CD4-positive, alpha-beta T cell treated with Interleukin-17A for 1 hour (primary cell): ENCODE results near the gene MDK.
A peak's percentile ranks its signal among the peaks of the same experiment; 100 is the strongest.
"Not testable (repeated sequence)": the region's sequence is repeated elsewhere in the genome, so short reads cannot be mapped to it uniquely, and the experiment has no call there.

Source experiments
- DNase-seq: peaks from one replicate; pipeline ENCODE4 v3.0.0-alpha.2; 2020

MDK gene

DNA sequence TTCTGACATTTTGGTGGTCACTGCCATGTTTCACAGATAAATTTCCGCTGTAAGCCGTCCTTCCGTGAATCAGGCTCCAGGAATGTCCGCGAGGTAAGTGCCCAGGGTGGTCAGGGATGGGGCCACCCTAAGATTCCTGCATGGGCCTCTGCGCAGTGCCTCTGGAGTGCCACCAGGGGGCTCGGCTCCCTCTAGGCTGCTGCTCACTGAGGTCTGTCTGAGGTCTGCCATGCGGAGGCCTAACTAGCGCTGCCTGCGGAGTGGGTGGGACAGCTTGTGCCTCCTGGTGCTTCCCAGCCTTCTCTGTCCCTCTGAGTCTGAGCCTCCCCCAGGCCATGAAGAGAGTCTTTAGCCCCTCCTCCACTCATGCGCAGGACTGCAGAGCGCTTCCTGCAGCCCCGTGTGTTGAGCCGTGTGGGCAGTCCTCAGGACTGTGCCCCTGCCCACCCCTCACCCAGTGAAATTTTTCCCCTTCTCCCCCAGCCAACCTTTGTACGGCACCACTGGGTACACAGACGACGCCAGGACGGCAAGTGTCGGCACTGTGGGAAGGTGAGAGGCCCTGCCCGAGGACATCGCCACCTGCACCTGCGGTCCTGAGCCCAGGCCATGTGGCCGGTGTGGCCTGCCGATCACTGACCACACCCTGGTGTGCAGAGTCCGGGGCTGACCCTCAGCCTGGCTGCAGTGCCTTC, 11.9 kb upstream of the MDK start:
- peak; percentile 58 for DNase-seq

DNA sequence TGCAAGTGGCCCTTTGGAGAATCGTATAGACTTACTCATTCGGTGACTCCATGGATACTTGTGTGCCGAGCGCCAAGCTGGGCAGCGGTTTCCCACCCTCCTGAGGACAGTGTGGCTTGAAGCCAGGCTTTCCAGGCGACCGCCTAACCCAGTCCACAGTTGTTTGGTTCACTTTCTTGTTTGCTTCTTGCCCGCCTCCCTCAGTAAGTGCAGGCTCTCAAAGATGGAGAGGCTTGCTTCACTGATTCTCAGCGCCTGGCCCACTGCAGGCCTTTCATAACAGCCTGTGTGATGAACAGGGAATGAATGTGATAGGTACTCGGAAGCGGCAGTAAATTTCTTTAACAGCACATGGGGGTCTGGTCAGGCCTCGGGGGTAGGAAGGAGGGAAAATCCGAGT, 11.2 kb upstream of the MDK start:
- DNase-seq, result no peak

- not testable (repeated sequence) for DNase-seq
Measured at GRCh38 chr11:46371262-46371661, 10.2 kb upstream of the MDK start.

DNA sequence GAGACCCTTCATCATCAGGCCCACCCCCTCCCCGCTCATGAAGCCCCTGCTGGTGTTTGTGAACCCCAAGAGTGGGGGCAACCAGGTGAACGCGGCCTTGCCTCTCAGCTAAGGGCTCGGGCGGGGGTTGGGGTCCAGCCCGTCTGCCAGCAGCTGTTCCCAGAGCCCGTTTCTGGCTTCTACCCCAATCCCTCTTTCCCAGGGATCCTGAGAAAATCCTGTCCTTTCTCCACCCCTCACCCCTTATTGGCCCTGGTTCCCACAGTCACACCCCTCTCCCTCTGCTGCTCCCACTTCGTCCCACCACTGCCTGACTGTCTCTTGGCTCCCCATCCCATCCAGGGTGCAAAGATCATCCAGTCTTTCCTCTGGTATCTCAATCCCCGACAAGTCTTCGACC, 9.4 kb upstream of the MDK start:
- no peak for DNase-seq

DNA sequence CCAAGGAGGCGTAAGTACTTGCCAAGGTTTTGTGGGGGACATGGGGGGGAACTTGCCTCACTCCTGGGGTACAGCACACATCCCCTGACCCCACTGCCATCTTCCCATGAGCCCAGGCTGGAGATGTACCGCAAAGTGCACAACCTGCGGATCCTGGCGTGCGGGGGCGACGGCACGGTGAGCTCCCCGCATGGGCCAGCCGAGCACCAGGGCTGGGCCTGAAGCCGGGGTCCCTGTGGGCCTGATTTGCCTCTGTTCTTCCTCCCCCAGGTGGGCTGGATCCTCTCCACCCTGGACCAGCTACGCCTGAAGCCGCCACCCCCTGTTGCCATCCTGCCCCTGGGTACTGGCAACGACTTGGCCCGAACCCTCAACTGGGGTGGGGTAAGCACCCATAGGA, 9.0 kb upstream of the MDK start:
- DNase-seq, result not testable (repeated sequence)

DNA sequence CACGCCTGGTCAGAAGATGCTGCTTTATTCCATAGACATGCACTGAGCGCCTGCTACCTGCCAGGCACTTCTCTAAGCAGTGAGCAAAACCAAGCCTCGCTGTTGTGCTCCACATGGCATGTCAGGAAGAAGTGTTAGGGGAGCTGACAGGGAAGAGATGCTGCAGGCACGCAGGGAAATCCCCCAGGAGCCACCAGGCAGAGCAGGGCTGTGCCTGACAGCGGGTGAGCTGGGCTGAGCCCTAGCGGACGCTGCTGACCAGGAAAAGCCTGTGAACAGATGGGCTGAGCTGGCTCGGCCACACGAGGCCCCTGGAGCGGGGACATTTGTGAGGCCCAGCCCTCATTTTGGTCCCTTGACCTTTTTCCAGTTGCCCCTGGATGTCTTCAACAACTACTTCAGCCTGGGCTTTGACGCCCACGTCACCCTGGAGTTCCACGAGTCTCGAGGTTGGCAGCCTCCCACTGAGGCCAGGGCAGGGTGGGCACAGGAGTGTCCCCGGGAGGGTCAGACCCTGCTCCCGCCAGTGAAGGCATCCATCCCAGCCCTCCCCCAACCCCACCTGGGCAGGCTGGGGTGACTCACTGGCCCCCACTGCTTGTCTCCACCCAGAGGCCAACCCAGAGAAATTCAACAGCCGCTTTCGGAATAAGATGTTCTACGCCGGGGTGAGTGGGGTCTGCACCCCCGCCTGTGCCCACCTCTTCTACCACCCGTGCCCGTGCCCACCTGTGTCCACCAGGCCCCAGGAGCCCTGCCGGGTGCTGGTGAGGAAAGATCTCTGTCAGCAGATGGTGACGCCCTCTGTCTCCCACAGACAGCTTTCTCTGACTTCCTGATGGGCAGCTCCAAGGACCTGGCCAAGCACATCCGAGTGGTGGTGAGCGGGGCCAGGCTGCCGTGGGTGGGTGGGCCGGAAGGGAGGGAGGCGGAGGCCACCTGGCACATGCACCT, 7.4 kb upstream of the MDK start:
- no peak for DNase-seq

DNA sequence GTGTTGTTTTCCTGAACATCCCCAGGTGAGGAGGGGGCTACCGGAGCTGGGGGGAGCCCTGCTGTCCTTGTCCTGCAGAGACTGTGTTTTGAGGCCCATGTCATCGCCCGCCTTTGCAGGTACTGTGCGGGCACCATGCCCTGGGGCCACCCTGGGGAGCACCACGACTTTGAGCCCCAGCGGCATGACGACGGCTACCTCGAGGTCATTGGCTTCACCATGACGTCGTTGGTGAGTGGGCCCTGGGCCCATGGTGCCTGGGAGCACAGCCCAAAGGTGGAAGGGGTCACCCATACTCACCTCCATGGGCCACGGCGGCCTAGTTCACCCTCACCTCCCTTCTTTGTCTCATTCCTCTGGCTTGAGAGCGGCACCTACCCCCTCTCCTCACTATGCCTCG, 6.7 kb upstream of the MDK start:
- DNase-seq, result no peak

GRCh38 chr11:46375392-46376101, 5.9 kb upstream of the MDK start:
- DNase-seq, result no peak

DNA sequence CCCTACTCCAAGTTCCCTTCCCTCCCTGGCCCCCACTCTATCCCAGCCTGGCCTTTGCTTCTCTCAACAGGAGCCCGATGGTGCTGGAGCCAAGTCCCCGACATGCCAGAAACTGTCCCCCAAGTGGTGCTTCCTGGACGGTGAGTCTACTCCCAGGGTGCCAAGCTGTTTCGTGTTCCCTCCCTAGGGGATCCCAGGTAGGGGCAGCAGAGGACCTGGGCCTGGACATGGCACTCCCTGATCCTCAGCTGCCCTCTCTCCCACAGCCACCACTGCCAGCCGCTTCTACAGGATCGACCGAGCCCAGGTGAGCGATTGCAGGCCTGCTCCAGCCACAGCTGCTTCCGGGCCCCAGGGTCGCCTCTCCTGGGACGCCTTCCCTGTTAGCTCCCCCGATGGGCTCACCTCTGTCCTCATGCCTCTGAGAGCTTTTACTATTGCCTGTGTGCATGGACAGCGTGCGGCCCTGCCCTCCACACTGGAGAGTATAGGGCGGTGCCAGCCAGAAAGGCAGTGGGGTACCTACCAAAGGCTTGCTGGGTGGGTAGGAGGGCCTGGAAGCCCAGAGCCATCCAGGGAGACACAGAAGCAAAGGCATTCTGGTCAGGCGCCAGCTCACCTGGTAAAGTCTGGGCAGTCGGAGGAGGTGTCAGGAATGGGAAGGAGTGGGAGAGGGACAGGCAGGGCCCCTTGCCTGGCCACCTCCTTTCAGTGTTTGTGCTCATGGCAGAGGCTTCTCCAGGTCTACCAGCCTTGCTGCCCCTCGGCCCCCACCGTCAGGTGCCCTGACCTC, 5.0 kb upstream of the MDK start:
- DNase-seq, result no peak

DNA sequence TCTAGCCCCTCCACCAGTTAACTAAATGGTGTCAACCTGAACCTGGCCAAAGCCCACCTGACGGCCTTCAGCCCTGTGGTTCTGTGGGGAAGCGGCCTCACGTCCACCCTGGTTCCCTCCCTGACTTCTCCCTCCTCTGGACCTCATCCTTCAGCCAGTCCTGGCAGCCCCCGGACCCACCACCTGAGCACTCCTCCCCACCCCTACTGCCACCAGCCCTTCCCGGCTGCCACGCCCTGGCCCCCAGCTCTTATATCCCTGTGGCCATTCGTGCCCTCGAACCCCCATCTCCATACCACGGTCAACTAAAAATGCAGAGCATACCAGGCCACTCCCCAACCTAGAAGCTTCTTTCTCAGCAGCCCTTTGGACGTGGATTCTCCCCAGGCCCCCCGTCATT, 4.2 kb upstream of the MDK start:
- no peak for DNase-seq

DNA sequence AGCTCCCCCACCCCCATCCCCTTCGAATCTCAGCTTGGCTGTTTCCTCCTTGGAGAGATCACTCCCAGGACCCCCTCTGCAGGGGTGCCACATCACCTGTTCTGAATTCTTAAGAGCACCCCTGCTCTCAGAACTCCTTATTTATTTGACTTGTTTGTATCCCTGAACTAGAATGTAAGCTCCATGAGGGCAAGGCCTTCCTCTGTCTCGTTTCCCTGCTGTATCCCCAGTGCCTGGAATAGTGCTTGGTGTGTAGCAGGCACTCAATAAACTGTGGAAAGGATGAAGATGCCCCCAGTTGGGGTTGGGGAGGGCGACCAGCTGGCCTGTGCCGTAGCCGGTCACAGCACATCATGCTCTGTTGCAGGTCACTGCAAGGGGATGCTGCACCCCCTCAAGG, 3.6 kb upstream of the MDK start:
- DNase-seq, result no peak

DNA sequence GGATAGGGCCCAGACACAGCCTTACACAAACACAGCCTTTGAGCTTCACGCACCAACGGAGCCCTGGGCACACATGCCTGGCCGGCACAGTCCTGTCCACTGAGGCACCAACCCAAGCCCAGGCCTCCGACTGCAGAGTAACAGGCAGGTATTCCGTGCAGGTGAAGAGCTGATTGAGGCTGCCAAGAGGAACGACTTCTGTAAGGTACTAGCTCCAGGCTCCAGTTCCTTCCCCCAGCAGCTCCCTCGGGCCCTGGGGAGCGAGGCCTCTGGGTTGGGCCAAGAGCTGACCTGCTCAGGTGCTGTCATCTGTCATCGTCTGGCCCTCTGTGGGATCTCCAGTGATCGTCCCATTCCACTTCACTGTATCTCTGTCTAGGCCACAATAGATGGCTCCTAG, 3.2 kb upstream of the MDK start:
- no peak for DNase-seq

- DNase-seq, result no peak
Measured at GRCh38 chr11:46378811-46379481, 2.5 kb upstream of the MDK start.

DNA sequence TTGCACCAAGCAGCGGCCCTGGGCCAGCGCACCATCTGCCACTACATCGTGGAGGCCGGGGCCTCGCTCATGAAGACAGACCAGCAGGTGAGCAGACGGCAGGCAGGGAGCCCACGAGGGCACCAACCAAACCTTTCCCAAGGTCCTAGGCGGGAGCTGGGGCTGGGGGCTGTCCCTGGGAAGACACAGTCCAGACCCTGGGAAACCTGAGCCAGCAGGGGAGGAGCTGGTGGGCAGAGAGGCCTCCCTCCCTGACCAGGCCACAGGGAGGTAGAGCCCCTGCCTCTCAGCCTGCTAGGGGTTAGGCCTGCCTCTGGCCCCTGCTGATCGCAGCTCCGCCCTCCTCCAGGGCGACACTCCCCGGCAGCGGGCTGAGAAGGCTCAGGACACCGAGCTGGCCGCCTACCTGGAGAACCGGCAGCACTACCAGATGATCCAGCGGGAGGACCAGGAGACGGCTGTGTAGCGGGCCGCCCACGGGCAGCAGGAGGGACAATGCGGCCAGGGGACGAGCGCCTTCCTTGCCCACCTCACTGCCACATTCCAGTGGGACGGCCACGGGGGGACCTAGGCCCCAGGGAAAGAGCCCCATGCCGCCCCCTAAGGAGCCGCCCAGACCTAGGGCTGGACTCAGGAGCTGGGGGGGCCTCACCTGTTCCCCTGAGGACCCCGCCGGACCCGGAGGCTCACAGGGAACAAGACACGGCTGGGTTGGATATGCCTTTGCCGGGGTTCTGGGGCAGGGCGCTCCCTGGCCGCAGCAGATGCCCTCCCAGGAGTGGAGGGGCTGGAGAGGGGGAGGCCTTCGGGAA, 1.8 kb upstream of the MDK start:
- DNase-seq, result not testable (repeated sequence)

GRCh38 chr11:46380340-46381047, 975 bp upstream of the MDK start:
- peak; percentile 59 for DNase-seq

DNA sequence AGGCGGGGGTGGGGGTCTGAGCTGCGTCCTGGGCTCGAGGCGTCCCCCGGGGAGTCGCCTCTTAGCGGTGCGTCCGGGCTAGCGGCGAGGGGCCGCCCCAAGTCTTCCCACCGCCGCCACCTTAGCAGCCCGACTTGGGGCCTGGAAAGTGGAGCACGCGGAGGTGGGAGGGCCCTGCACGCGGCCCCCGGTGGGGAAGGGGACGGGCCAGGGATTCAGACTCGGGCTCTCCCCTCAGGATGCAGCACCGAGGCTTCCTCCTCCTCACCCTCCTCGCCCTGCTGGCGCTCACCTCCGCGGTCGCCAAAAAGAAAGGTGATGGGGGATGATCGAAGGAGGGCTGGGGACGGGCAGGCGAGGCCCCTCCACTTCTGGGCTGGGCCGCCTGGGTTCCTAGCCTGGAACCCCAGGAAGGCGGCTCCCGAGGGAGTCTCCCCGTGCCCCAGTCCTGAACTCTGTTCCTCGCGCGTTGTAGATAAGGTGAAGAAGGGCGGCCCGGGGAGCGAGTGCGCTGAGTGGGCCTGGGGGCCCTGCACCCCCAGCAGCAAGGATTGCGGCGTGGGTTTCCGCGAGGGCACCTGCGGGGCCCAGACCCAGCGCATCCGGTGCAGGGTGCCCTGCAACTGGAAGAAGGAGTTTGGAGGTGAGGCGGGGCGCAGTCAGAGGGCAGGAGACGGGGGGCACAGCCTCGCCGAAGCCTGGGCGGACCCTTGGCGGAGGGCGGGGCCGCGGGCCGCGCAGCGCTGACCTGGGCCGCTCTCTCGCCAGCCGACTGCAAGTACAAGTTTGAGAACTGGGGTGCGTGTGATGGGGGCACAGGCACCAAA, 563 bp downstream of the MDK start:
- DNase-seq, result no peak

DNA sequence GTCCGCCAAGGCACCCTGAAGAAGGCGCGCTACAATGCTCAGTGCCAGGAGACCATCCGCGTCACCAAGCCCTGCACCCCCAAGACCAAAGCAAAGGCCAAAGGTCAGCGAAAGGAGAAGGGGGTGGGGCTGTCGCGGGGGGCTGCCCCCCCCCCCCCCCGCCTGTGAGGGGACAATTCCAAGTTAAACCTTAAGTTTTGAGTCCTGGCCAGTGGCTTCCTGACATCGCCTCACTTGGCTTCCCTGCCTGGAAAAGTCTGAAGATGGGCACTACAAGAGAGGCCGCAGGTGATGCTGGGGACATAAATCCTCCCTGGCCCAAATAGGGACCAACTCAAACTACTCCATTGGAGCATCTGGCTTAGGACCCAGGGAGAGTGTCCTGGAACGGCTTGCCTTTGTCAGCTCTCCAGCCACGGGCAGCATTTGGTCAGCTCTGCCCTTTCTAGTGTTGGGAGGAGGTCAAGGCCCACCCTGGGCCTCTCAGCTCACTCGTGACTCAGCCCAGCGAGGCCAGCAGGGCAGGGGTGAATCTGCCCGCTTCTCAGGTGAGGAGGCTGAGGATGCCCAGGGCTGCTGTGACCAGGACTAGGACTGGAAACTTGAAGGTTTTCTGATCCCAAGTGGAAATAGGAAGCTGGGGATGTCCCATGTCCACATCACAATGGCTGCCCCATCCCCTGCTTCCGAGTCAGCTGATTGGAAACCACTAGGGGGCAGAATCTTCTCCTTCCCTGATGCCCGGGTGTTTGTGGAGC, 1.4 kb downstream of the MDK start:
- no peak for DNase-seq

DNA sequence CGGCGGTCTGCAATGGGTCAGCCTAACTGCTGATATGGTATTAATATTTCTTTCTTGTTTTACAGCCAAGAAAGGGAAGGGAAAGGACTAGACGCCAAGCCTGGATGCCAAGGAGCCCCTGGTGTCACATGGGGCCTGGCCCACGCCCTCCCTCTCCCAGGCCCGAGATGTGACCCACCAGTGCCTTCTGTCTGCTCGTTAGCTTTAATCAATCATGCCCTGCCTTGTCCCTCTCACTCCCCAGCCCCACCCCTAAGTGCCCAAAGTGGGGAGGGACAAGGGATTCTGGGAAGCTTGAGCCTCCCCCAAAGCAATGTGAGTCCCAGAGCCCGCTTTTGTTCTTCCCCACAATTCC, 1.9 kb downstream of the MDK start:
- no peak for DNase-seq
